ENCODE data around the gene INSYN1.

- TF ChIP-seq CTCF (IDR thresholded peaks at IDR 0.05) (no peak), POLR2A (IDR thresholded peaks at IDR 0.05) (no peak)
Observed at GRCh38 chr15:73714695-73715301, 38.4 kb downstream of the INSYN1 start.
